Measurements from ENCODE around the gene RAG2. TPM values are rescaled to one million over a fixed set of nuclear protein-coding genes. Genes with fewer than 3 reads are reported as not detected.

The RAG2 gene
- total RNA-seq, 4 donors from 2014 or later: 0.20 to 25.7 (median 2.6) TPM

GRCh38 chr11:36578458-36578857, 19.6 kb downstream of the RAG2 start:
- Histone ChIP-seq H3K4me1 (peaks cover 0 to 6% of the 10 kb centered on the region in 2 donors), H3K9me3 (no peaks in the 10 kb centered on the region), H3K4me3 (replicated peaks in 1 of 3) (no peak overlapping the region), H3K27ac (no peak overlapping the region), H3K27me3 (no peaks in the 10 kb centered on the region), H3K36me3 (no peaks in the 10 kb centered on the region)
- WGBS, 2 donors: 71 to 81% methylated on average over 1 of the region's 1 CpG
- DNase-seq: no peak
- intact Hi-C loops (cut with DNase I): no loop called here
- TF ChIP-seq CTCF (IDR thresholded peaks at IDR 0.05) (no peak), POLR2A (IDR thresholded peaks at IDR 0.05) (no peak)

- Histone ChIP-seq H3K4me1 (peaks cover 0 to 6% of the 10 kb centered on the region in 2 donors), H3K4me3 (replicated peaks in 1 of 3) (no peak overlapping the region), H3K27ac (no peak overlapping the region), H3K27me3 (no peaks in the 10 kb centered on the region), H3K36me3 (no peaks in the 10 kb centered on the region), H3K9me3 (no peaks in the 10 kb centered on the region)
- no peak for TF ChIP-seq POLR2A (IDR thresholded peaks at IDR 0.05)
- no peak for TF ChIP-seq CTCF (IDR thresholded peaks at IDR 0.05)
- intact Hi-C loops (cut with DNase I): no loop called here
- WGBS, 2 donors: 92 to 99% methylated on average over 2 of the region's 2 CpGs
- DNase-seq: no peak
These were observed 20.2 kb downstream of the RAG2 start for GRCh38 chr11:36577859-36578258.

GRCh38 chr11:36577373-36577772, 20.7 kb downstream of the RAG2 start:
- 79 to 91% methylated on average over 2 of the region's 2 CpGs for WGBS, 2 donors
- H3K4me3 ChIP-seq (replicated peaks in 1 of 3): no peak overlapping the region
- no peaks in the 10 kb centered on the region for H3K36me3 ChIP-seq
- peaks cover 0 to 6% of the 10 kb centered on the region in 2 donors for H3K4me1 ChIP-seq
- no peaks in the 10 kb centered on the region for H3K9me3 ChIP-seq
- TF ChIP-seq POLR2A (IDR thresholded peaks at IDR 0.05) (no peak), CTCF (IDR thresholded peaks at IDR 0.05) (no peak)
- intact Hi-C loops (cut with DNase I): no loop called here
- no peak overlapping the region for H3K27ac ChIP-seq
- no peaks in the 10 kb centered on the region for H3K27me3 ChIP-seq
- DNase-seq: no peak

GRCh38 chr11:36574486-36574885, 23.6 kb downstream of the RAG2 start:
- Histone ChIP-seq H3K9me3 (no peaks in the 10 kb centered on the region), H3K27me3 (no peaks in the 10 kb centered on the region), H3K27ac (no peak overlapping the region), H3K4me3 (replicated peaks in 1 of 3) (no peak overlapping the region), H3K36me3 (no peaks in the 10 kb centered on the region), H3K4me1 (peaks cover 6% of the 10 kb centered on the region in 2 donors)
- 48 to 60% methylated on average over 8 of the region's 8 CpGs for WGBS, 2 donors
- intact Hi-C loops (cut with DNase I): no loop called here
- peak; percentile 84 to 87 for DNase-seq
- TF ChIP-seq POLR2A (IDR thresholded peaks at IDR 0.05): no peak
- no peak for TF ChIP-seq CTCF (IDR thresholded peaks at IDR 0.05)

- no peak for DNase-seq
- 75 to 83% methylated on average over 4 of the region's 4 CpGs for WGBS, 2 donors
- H3K36me3 ChIP-seq: no peaks in the 10 kb centered on the region
- no peaks in the 10 kb centered on the region for H3K27me3 ChIP-seq
- intact Hi-C loops (cut with DNase I): loop anchor here (10.0 kb wide), 1 partner anchor 56 kb away; no protein-coding TSS in a partner anchor
- TF ChIP-seq CTCF (IDR thresholded peaks at IDR 0.05) (no peak), POLR2A (IDR thresholded peaks at IDR 0.05) (no peak)
- peaks cover under 1 to 16% of the 10 kb centered on the region in 2 donors for H3K4me1 ChIP-seq
- no peaks in the 10 kb centered on the region for H3K9me3 ChIP-seq
- no peak overlapping the region for H3K27ac ChIP-seq
- H3K4me3 ChIP-seq (replicated peaks in 1 of 3): no peak overlapping the region
These were observed 28.9 kb downstream of the RAG2 start for GRCh38 chr11:36569095-36569494.

Data from thyroid gland (tissue), 4 donors.